IPS DF 6.9 (cell line): ENCODE measurements around the gene CFAP20.

ENCODE experiments used
- DNase-seq: peaks from one replicate; pipeline ENCODE4 v3.0.0-alpha.2; 2013; ENCODE audit warnings: low read depth, low spot score
- H3K27ac ChIP-seq: one replicate; pipeline ENCODE4 v1.5.1; 2013; ENCODE audit warnings: low read length, control low read depth
- H3K27me3 ChIP-seq: 2 replicates; pipeline ENCODE4 v1.6.1; 2013; ENCODE audit warnings: mild to moderate bottlenecking, low read length; ENCODE audit not compliant: control insufficient read depth, insufficient read depth
- H3K36me3 ChIP-seq: 2 replicates; pipeline ENCODE4 v1.6.1; 2013; ENCODE audit warnings: low read length; ENCODE audit not compliant: control insufficient read depth, insufficient read depth
- H3K4me1 ChIP-seq: 2 replicates; pipeline ENCODE4 v1.6.1; 2013; ENCODE audit warnings: low read length; ENCODE audit not compliant: control insufficient read depth, insufficient read depth
- H3K4me3 ChIP-seq: 2 replicates; pipeline ENCODE4 v1.5.1; 2013; ENCODE audit warnings: mild to moderate bottlenecking, low read length
- H3K9me3 ChIP-seq: 2 replicates; pipeline ENCODE4 v1.6.1; 2013; ENCODE audit warnings: low read length, inconsistent platforms; ENCODE audit not compliant: control insufficient read depth, insufficient read depth
- WGBS: extraction: QIAGEN DNeasy Blood & Tissue Kit; methylation state at CpG from one replicate; pipeline ENCODE4 v1.1.7; 2013; ENCODE audit warnings: mixed read lengths, missing lambda C conversion rate; ENCODE audit not compliant: insufficient read length, insufficient coverage; 5-methylcytosine and 5-hydroxymethylcytosine counted together

CFAP20 gene

GRCh38 chr16:58111302-58111627 is 17.9 kb downstream of the CFAP20 start:
- no peak for DNase-seq
- H3K4me1 ChIP-seq = peaks cover 7% of the 10 kb centered on the region; the same call in 1 of the 2 replicates
- peaks cover 18% of the 10 kb centered on the region for H3K36me3 ChIP-seq
- H3K27me3 ChIP-seq = no peaks in the 10 kb centered on the region
- H3K9me3 ChIP-seq = no peaks in the 10 kb centered on the region
- H3K4me3 ChIP-seq = no peak overlapping the region
- no CpG with 5 or more reads among the region's 3 CpGs for WGBS
- H3K27ac ChIP-seq = no peak overlapping the region

- Histone ChIP-seq H3K9me3 (no peaks in the 10 kb centered on the region), H3K4me3 (no peak overlapping the region), H3K27ac (no peak overlapping the region), H3K36me3 (peaks cover 18% of the 10 kb centered on the region), H3K4me1 (peaks cover 7% of the 10 kb centered on the region; the same call in 1 of the 2 replicates), H3K27me3 (no peaks in the 10 kb centered on the region)
- WGBS = no CpG with 5 or more reads among the region's 12 CpGs
- DNase-seq = no peak
These were observed 18.4 kb downstream of the CFAP20 start for GRCh38 chr16:58110571-58111301.

DNA sequence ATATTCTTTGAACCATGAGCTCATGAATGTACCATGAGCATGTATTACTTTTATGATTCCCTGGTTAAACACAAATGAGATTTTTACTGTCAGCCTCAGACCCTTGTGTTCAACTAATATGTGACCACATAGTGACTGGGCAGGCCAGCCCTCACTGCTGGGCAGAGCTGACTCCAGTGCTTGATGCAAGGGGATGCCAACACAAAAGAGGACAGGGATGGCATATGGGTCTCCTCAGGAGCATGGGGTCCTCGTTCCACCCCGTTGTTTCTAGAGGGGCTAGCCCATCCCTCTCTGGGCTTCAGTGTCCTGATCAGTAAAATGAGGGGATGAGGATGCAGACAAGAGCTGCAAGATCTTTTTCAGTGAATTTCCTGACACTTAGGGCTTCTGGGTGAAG is 19.3 kb downstream of the CFAP20 start:
- no CpG with 5 or more reads among the region's 2 CpGs for WGBS
- H3K27ac ChIP-seq = no peak overlapping the region
- H3K36me3 ChIP-seq = peaks cover 11% of the 10 kb centered on the region
- DNase-seq = no peak
- no peaks in the 10 kb centered on the region for H3K9me3 ChIP-seq
- no peak overlapping the region for H3K4me3 ChIP-seq
- no peaks in the 10 kb centered on the region for H3K27me3 ChIP-seq
- H3K4me1 ChIP-seq = peaks cover 7% of the 10 kb centered on the region; the same call in 1 of the 2 replicates

GRCh38 chr16:58109330-58109729 is 19.9 kb downstream of the CFAP20 start:
- no peak overlapping the region for H3K4me3 ChIP-seq
- H3K9me3 ChIP-seq = no peaks in the 10 kb centered on the region
- no peak for DNase-seq
- H3K36me3 ChIP-seq = peaks cover 6% of the 10 kb centered on the region
- peaks cover 7% of the 10 kb centered on the region; the same call in 1 of the 2 replicates for H3K4me1 ChIP-seq
- no peak overlapping the region for H3K27ac ChIP-seq
- no CpG with 5 or more reads among the region's 8 CpGs for WGBS
- no peaks in the 10 kb centered on the region for H3K27me3 ChIP-seq

DNA sequence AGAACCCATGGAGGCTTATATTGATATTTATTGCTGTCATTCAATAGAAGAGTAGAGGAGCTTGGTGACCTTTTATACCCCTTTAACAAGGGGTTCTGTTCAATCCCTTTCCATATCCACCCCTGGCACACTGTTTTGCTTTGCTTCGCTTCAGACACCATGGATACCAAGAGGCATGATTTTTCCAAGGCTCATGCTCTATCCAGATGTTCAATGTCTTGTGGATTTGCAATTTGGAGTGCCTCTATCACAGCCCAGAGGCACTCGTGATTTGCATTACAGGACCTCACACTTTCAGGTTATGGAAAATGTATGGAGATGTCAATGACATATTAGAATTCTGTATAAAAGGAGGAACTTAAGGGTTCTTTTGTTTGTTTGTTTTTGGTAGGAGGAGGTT is 21.5 kb downstream of the CFAP20 start:
- no peak overlapping the region for H3K27ac ChIP-seq
- no peak overlapping the region for H3K4me3 ChIP-seq
- H3K9me3 ChIP-seq = no peaks in the 10 kb centered on the region
- DNase-seq = no peak
- WGBS = no CpG with 5 or more reads among the region's 2 CpGs
- H3K4me1 ChIP-seq = peaks cover 7% of the 10 kb centered on the region; the same call in 1 of the 2 replicates
- no peaks in the 10 kb centered on the region; the same call in 1 of the 2 replicates for H3K36me3 ChIP-seq
- H3K27me3 ChIP-seq = no peaks in the 10 kb centered on the region

GRCh38 chr16:58107228-58107627 is 22.0 kb downstream of the CFAP20 start:
- Histone ChIP-seq H3K9me3 (no peaks in the 10 kb centered on the region), H3K4me1 (peaks cover 7% of the 10 kb centered on the region; the same call in 1 of the 2 replicates), H3K36me3 (no peaks in the 10 kb centered on the region), H3K4me3 (no peak overlapping the region), H3K27ac (no peak overlapping the region), H3K27me3 (no peaks in the 10 kb centered on the region)
- DNase-seq = no peak
- WGBS = no CpG with 5 or more reads among the region's 2 CpGs

GRCh38 chr16:58105631-58106030 is 23.6 kb downstream of the CFAP20 start:
- Histone ChIP-seq H3K4me1 (peaks cover 5% of the 10 kb centered on the region; the same call in 1 of the 2 replicates), H3K27ac (no peak overlapping the region), H3K9me3 (no peaks in the 10 kb centered on the region), H3K36me3 (no peaks in the 10 kb centered on the region), H3K4me3 (no peak overlapping the region), H3K27me3 (no peaks in the 10 kb centered on the region)
- no CpG with 5 or more reads among the region's 1 CpG for WGBS
- no peak for DNase-seq

- Histone ChIP-seq H3K36me3 (no peaks in the 10 kb centered on the region), H3K4me3 (no peak overlapping the region), H3K27ac (no peak overlapping the region), H3K4me1 (peaks cover 1% of the 10 kb centered on the region; the same call in 1 of the 2 replicates), H3K9me3 (no peaks in the 10 kb centered on the region), H3K27me3 (no peaks in the 10 kb centered on the region)
- no peak for DNase-seq
- no CpG with 5 or more reads among the region's 15 CpGs for WGBS
These were observed 26.4 kb downstream of the CFAP20 start for GRCh38 chr16:58102665-58103392.

DNA sequence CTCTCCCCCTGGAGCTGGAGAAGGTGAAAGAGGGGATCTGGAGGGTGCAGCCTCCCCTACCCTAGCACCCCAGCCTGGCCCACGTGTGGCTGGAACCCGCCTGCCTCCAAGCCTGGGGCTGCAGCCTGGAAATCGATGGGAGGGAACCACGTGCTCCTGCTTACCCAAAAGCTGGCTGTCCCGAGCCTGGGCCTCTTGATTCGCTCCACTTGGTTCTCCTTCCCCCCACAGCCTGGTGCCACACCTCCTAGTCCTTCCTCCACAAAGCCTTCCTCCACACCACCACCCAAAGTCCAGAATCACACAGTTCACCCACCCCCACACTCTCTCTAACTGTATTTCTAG is 29.3 kb downstream of the CFAP20 start:
- Histone ChIP-seq H3K27me3 (no peaks in the 10 kb centered on the region), H3K27ac (no peak overlapping the region), H3K9me3 (no peaks in the 10 kb centered on the region), H3K4me1 (0 out of 2 replicates have a peak, but pooled peaks cover 3% of the 10 kb centered on the region), H3K36me3 (no peaks in the 10 kb centered on the region), H3K4me3 (no peak overlapping the region)
- DNase-seq = no peak
- WGBS = no CpG with 5 or more reads among the region's 6 CpGs

GRCh38 chr16:58099097-58099955 is 29.9 kb downstream of the CFAP20 start:
- Histone ChIP-seq H3K36me3 (no peaks in the 10 kb centered on the region), H3K27ac (no peak overlapping the region), H3K4me1 (0 out of 2 replicates have a peak, but pooled peaks cover 3% of the 10 kb centered on the region), H3K27me3 (no peaks in the 10 kb centered on the region), H3K9me3 (no peaks in the 10 kb centered on the region), H3K4me3 (no peak overlapping the region)
- WGBS = no CpG with 5 or more reads among the region's 12 CpGs
- DNase-seq = no peak
